ENCODE data around the gene NEU3.
A peak's percentile ranks its signal among the peaks of the same experiment; 100 is the strongest.

Gene NEU3

DNA sequence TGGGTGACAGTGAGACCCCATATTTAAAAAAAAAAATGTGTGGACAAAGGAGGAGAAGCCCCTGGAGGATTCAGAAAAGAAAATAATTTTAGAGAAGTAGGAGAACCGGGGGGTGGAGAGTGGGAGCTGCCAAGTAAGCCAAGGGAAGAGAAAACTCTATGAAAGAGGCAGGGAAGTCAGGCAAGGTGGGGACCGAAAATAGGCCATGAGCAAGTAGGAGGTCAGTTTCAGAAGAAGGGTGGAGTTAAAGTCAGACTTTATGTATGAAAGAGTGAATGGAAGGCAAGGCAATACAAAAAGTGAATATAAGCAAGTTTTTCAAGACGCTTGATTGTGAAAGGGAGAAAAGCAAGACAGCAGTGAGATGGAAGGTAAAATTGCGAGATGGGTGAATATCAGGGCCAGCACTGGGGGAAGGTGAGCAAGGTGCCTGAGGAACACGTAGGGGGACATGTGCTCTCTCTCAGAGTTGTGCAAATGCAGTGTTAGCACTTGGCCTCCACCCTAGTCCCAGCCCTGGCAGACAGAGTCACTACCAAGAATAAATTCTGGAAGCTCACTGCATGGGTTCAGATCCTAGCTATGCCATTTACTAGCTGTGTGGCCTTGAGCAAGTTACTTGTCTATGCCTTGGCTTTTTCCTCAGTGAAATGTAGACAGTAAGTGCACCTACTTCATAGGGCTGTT lies 46.5 kb upstream of the NEU3 start (continued):
- TF ChIP-seq, protein P1, sequence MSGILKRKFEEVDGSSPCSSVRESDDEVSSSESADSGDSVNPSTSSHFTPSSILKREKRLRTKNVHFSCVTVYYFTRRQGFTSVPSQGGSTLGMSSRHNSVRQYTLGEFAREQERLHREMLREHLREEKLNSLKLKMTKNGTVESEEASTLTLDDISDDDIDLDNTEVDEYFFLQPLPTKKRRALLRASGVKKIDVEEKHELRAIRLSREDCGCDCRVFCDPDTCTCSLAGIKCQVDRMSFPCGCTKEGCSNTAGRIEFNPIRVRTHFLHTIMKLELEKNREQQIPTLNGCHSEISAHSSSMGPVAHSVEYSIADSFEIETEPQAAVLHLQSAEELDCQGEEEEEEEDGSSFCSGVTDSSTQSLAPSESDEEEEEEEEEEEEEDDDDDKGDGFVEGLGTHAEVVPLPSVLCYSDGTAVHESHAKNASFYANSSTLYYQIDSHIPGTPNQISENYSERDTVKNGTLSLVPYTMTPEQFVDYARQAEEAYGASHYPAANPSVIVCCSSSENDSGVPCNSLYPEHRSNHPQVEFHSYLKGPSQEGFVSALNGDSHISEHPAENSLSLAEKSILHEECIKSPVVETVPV (CRISPR knock-in tag; IDR thresholded peaks at IDR 0.05), result no peak

DNA sequence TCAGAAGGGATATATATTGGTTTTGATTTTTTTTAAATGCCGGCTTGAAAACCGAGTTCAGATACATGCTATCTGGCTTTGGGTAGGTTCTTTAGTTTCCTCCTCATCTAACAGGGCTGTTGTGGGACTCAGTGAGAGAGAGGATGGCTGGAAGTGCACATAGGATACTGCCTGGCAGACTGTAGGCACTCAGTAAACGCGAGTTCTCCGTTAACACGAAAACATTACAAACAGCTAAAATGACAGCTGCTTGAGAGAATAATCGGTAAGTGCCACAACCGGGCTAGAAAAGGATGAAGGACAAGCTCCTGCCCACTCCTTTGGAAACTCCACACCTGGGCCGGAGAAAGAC lies 40.2 kb upstream of the NEU3 start:
- ATAC-seq, result peak; percentile 66
- no peak for TF ChIP-seq ZNF70 (CRISPR knock-in tag; IDR thresholded peaks at IDR 0.05)
- TF ChIP-seq, protein P1 (CRISPR knock-in tag; IDR thresholded peaks at IDR 0.05), result no peak
- TF ChIP-seq CSDC2 (CRISPR knock-in tag; IDR thresholded peaks at IDR 0.05), result no peak
- TF ChIP-seq PPARA (CRISPR knock-in tag; IDR thresholded peaks at IDR 0.05; ENCODE audit: borderline replicate concordance), result no peak
- TF ChIP-seq ZNF8 (CRISPR knock-in tag; IDR thresholded peaks at IDR 0.05), result no peak
- TF ChIP-seq ZFP3 (CRISPR knock-in tag; IDR thresholded peaks at IDR 0.05), result no peak
- no peak for TF ChIP-seq ARNTL (CRISPR knock-in tag; IDR thresholded peaks at IDR 0.05; ENCODE audit: borderline replicate concordance, low read depth)
- TF ChIP-seq SNAI2 (CRISPR knock-in tag; IDR thresholded peaks at IDR 0.05), result no peak
- TF ChIP-seq, protein P2, sequence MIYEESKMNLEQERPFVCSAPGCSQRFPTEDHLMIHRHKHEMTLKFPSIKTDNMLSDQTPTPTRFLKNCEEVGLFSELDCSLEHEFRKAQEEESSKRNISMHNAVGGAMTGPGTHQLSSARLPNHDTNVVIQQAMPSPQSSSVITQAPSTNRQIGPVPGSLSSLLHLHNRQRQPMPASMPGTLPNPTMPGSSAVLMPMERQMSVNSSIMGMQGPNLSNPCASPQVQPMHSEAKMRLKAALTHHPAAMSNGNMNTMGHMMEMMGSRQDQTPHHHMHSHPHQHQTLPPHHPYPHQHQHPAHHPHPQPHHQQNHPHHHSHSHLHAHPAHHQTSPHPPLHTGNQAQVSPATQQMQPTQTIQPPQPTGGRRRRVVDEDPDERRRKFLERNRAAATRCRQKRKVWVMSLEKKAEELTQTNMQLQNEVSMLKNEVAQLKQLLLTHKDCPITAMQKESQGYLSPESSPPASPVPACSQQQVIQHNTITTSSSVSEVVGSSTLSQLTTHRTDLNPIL (CRISPR knock-in tag; IDR thresholded peaks at IDR 0.05; ENCODE audit: low read depth), result no peak
- no peak for TF ChIP-seq ISL1 (CRISPR knock-in tag; IDR thresholded peaks at IDR 0.05)
- TF ChIP-seq BACH2 (CRISPR knock-in tag; IDR thresholded peaks at IDR 0.05; ENCODE audit: borderline replicate concordance), result no peak

DNA sequence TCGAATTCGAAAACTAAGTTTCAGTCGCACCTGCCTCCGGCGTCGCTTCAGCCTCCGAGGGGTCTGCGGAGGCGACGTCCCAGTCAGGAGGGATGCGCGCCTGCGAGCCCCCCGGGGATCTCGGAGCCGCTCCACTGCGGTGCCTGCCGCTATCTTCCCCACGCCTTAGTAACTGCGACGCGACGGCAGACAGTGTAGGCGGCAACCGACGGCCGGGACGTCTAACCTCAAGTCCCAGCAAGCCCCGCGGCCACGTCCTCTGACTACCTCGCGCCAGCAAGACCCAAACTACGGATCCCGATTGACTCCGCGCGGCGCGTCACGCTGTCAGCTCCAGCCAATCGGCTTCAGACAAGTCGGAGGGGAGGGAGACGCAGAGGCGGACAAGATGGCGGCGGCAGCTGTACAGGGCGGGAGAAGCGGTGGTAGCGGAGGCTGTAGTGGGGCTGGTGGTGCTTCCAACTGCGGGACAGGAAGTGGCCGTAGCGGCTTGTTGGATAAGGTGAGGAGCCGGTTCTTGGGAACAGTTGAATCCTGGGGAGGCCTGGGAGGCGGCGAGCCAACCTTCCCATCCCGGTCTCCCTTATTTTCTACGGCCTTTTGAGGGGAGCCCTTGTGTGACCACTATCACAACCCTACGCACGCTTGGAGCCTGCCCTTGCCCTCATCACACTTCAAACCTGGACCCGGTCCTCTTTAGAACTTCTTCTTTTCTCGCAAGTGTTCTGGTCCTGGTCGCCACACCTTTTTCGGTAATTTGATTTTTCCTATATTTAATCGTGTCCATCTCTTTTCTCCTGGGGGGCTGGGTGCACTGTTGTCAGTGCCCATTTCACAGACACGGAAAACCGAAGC lies 39.6 kb upstream of the NEU3 start, which contains the start of the genes SPCS2 and XRRA1:
SPCS2 (plus strand) TSS at position 369 of the 855 bp plus-strand sequence; CDS start at position 389, 20 bp downstream.
XRRA1 (minus strand) TSS at position 194 of the 855 bp plus-strand sequence. CDS start 8,213 bp downstream, outside the sequence.
- TF ChIP-seq RARB (CRISPR knock-in tag; IDR thresholded peaks at IDR 0.05) (no peak), ZFP30 (CRISPR knock-in tag; IDR thresholded peaks at IDR 0.05) (no peak), CSDC2 (CRISPR knock-in tag; IDR thresholded peaks at IDR 0.05) (no peak), ZFP3 (CRISPR knock-in tag; IDR thresholded peaks at IDR 0.05) (no peak), TCF4 (CRISPR knock-in tag; IDR thresholded peaks at IDR 0.05; ENCODE audit: borderline replicate concordance) (no peak), GLIS3 (CRISPR knock-in tag; IDR thresholded peaks at IDR 0.05) (no peak), TOX (CRISPR knock-in tag; IDR thresholded peaks at IDR 0.05; ENCODE audit: borderline replicate concordance) (no peak)
- TF ChIP-seq, protein P2 (CRISPR knock-in tag; IDR thresholded peaks at IDR 0.05; ENCODE audit: low read depth), result no peak
- ATAC-seq, result peak; percentile 99

DNA sequence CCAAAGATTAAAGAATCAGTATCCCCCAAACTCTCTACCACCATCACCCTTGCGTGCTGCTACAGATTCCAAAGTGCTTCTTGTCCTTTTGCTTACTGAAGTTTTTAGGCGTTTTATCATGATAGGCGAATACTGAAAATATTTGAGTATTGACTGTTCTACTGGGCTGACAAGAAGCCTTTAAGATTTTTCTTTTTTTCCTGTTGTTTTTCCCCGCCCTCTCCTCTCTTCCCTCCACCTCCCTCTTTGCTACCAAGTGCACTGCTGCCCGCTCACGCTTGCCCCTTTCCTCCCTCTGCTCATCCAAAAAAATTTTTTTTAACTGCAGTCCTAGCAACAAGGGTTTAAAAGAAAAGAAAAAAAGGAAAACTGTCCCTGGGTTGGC lies 39.0 kb upstream of the NEU3 start:
- TF ChIP-seq TCF4 (CRISPR knock-in tag; IDR thresholded peaks at IDR 0.05; ENCODE audit: borderline replicate concordance), result no peak
- no peak for TF ChIP-seq BACH2 (CRISPR knock-in tag; IDR thresholded peaks at IDR 0.05; ENCODE audit: borderline replicate concordance)
- no peak for TF ChIP-seq ISL1 (CRISPR knock-in tag; IDR thresholded peaks at IDR 0.05)
- TF ChIP-seq SNAI2 (CRISPR knock-in tag; IDR thresholded peaks at IDR 0.05), result no peak
- peak; percentile 18; the same call in 2 of the 3 replicates for ATAC-seq

DNA sequence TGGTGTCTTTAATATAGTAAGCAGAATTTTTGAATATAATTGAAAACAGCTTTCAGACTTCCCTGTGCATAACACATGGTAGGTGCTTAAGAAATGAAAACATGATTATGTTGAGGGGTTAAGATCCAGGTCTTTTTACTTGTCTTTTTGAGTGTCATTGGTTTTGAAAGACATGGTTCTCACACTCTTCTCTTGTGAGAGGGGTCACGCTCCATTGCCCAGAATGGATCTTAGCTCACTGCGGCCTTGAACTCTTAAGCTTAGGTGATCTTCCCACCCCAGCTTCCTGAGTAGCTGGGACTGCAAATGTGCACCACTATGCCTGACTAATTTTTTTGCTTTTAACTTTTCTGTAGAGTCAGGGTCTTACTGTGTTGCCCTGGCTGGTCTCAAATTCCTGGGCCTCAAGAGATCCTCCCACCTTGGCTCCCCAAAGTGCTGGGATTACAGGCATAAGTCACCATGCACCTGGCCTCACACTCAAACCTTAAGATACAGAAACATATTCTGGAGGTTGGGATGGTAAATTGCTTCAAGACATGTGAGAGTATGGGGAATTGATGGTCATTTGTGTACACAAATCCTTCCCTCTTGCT lies 38.3 kb upstream of the NEU3 start:
- ATAC-seq, result no peak
- TF ChIP-seq ZNF8 (CRISPR knock-in tag; IDR thresholded peaks at IDR 0.05) (no peak), OSR1 (CRISPR knock-in tag; IDR thresholded peaks at IDR 0.05) (no peak), ZFP30 (CRISPR knock-in tag; IDR thresholded peaks at IDR 0.05) (no peak), CSDC2 (CRISPR knock-in tag; IDR thresholded peaks at IDR 0.05) (no peak), ZC3H10 (CRISPR knock-in tag; IDR thresholded peaks at IDR 0.05) (no peak), ESRRG (CRISPR knock-in tag; IDR thresholded peaks at IDR 0.05) (no peak), ARNTL (CRISPR knock-in tag; IDR thresholded peaks at IDR 0.05; ENCODE audit: borderline replicate concordance, low read depth) (no peak), SNAI2 (CRISPR knock-in tag; IDR thresholded peaks at IDR 0.05) (no peak), ZNF70 (CRISPR knock-in tag; IDR thresholded peaks at IDR 0.05) (no peak), PPARA (CRISPR knock-in tag; IDR thresholded peaks at IDR 0.05; ENCODE audit: borderline replicate concordance) (no peak), ZNF565 (CRISPR knock-in tag; conservative IDR thresholded peaks at IDR 0.05; ENCODE audit: low read depth) (no peak), ISL1 (CRISPR knock-in tag; IDR thresholded peaks at IDR 0.05) (no peak), ZFP3 (CRISPR knock-in tag; IDR thresholded peaks at IDR 0.05) (no peak), TCF4 (CRISPR knock-in tag; IDR thresholded peaks at IDR 0.05; ENCODE audit: borderline replicate concordance) (no peak)
- TF ChIP-seq, protein P2 (CRISPR knock-in tag; IDR thresholded peaks at IDR 0.05; ENCODE audit: low read depth), result no peak
- TF ChIP-seq, protein P3, sequence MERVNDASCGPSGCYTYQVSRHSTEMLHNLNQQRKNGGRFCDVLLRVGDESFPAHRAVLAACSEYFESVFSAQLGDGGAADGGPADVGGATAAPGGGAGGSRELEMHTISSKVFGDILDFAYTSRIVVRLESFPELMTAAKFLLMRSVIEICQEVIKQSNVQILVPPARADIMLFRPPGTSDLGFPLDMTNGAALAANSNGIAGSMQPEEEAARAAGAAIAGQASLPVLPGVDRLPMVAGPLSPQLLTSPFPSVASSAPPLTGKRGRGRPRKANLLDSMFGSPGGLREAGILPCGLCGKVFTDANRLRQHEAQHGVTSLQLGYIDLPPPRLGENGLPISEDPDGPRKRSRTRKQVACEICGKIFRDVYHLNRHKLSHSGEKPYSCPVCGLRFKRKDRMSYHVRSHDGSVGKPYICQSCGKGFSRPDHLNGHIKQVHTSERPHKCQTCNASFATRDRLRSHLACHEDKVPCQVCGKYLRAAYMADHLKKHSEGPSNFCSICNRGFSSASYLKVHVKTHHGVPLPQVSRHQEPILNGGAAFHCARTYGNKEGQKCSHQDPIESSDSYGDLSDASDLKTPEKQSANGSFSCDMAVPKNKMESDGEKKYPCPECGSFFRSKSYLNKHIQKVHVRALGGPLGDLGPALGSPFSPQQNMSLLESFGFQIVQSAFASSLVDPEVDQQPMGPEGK (CRISPR knock-in tag; IDR thresholded peaks at IDR 0.05; ENCODE audit: borderline replicate concordance), result no peak

All from SK-N-SH treated with all-trans-retinoic acid at 6 μM for 48 hours (cell line).